Kidney tubule cell (primary cell): ENCODE measurements around the gene TRIM68.

Source experiments
- DNase-seq: peaks from one replicate; pipeline ENCODE4 v3.0.0-alpha.2; 2018; ENCODE audit warnings: low spot score

Gene TRIM68

GRCh38 chr11:4607781-4608666 is at the start of gene TRIM68:
Gene TRIM68 (minus strand): TSS chr11:4608231. CDS start chr11:4605504, 2,727 bp downstream.
- DNase-seq = peak; percentile 96

GRCh38 chr11:4654635-4655369 is 46.8 kb upstream of the TRIM68 start:
- DNase-seq = no peak

GRCh38 chr11:4647766-4648165 is 39.7 kb upstream of the TRIM68 start:
- no peak for DNase-seq

GRCh38 chr11:4645974-4646373 is 37.9 kb upstream of the TRIM68 start:
- no peak for DNase-seq

GRCh38 chr11:4644233-4644632 is 36.2 kb upstream of the TRIM68 start:
- no peak for DNase-seq

GRCh38 chr11:4643682-4644081 is 35.7 kb upstream of the TRIM68 start, which contains the start of gene OR51E1:
Gene OR51E1 (plus strand): TSS chr11:4643982. CDS start chr11:4652527, 8,545 bp downstream.
- no peak for DNase-seq

GRCh38 chr11:4643076-4643475 is 35.0 kb upstream of the TRIM68 start:
- no peak for DNase-seq

- DNase-seq = no peak
Measured at GRCh38 chr11:4642043-4642442, 34.0 kb upstream of the TRIM68 start.

GRCh38 chr11:4641501-4641900 is 33.5 kb upstream of the TRIM68 start:
- DNase-seq = no peak

GRCh38 chr11:4639931-4640330 is 31.9 kb upstream of the TRIM68 start:
- no peak for DNase-seq

- DNase-seq = no peak
Measured at GRCh38 chr11:4637662-4638047, 29.6 kb upstream of the TRIM68 start.

- DNase-seq = peak; percentile 63
Measured at GRCh38 chr11:4636962-4637661, 29.1 kb upstream of the TRIM68 start, which contains the start of gene OR51D1. Gene OR51D1 (plus strand): TSS chr11:4637477. CDS start chr11:4639791, 2,314 bp downstream.

GRCh38 chr11:4636136-4636535 is 28.1 kb upstream of the TRIM68 start:
- no peak for DNase-seq

- DNase-seq = peak; percentile 73
Measured at GRCh38 chr11:4626207-4627099, 18.4 kb upstream of the TRIM68 start.

- DNase-seq = no peak
Measured at GRCh38 chr11:4619514-4619913, 11.5 kb upstream of the TRIM68 start.

GRCh38 chr11:4615856-4616444 is 7.9 kb upstream of the TRIM68 start:
- DNase-seq = no peak

- no peak for DNase-seq
Measured at GRCh38 chr11:4611986-4612385, 4.0 kb upstream of the TRIM68 start.

GRCh38 chr11:4610258-4610935 is 2.4 kb upstream of the TRIM68 start:
- peak; percentile 10 for DNase-seq

GRCh38 chr11:4607096-4607495 is 935 bp downstream of the TRIM68 start:
- peak; percentile 33 for DNase-seq
